IPS-18c (cell line): ENCODE measurements around the gene EEF1AKMT3.
"Not testable (repeated sequence)": the region's sequence is repeated elsewhere in the genome, so short reads cannot be mapped to it uniquely, and the experiment has no call there.

Experiments used
- H3K4me3 ChIP-seq: 2 replicates; pipeline ENCODE4 v1.7.0; 2013; ENCODE audit warnings: low read depth, mild to moderate bottlenecking, low read length, moderate library complexity; ENCODE audit not compliant: insufficient read depth
- H3K9me3 ChIP-seq: one replicate; pipeline ENCODE4 v1.6.1; 2013; ENCODE audit warnings: mild to moderate bottlenecking, low read length, moderate library complexity; ENCODE audit not compliant: control insufficient read depth, insufficient read depth

EEF1AKMT3 gene

GRCh38 chr12:57771236-57771872 lies 1.1 kb upstream of the EEF1AKMT3 start:
- H3K4me3 ChIP-seq, result peak overlapping the region; percentile 100
- no peaks in the 10 kb centered on the region for H3K9me3 ChIP-seq

GRCh38 chr12:57771873-57772428 lies 463 bp upstream of the EEF1AKMT3 start, which contains the start of gene METTL1:
TSS of gene METTL1 (minus strand) at chr12:57772105. CDS start at chr12:57772083, 22 bp downstream.
- Histone ChIP-seq H3K4me3 (peak within 1 kb of the TSS; percentile 100), H3K9me3 (no peaks in the 10 kb centered on the region)

- not testable (repeated sequence) for H3K4me3 ChIP-seq, H3K9me3 ChIP-seq
Observed at GRCh38 chr12:57774634-57775033, 2.2 kb downstream of the EEF1AKMT3 start.

- Histone ChIP-seq H3K4me3 (no peak overlapping the region), H3K9me3 (no peaks in the 10 kb centered on the region)
Observed at GRCh38 chr12:57775044-57775443, 2.6 kb downstream of the EEF1AKMT3 start.

GRCh38 chr12:57775563-57776246 lies 3.3 kb downstream of the EEF1AKMT3 start:
- Histone ChIP-seq H3K9me3 (no peaks in the 10 kb centered on the region), H3K4me3 (no peak overlapping the region)

- Histone ChIP-seq H3K4me3 (no peak overlapping the region), H3K9me3 (no peaks in the 10 kb centered on the region)
Observed at GRCh38 chr12:57776247-57776587, 3.8 kb downstream of the EEF1AKMT3 start.

GRCh38 chr12:57777367-57777766 lies 5.0 kb downstream of the EEF1AKMT3 start:
- no peaks in the 10 kb centered on the region for H3K9me3 ChIP-seq
- no peak overlapping the region for H3K4me3 ChIP-seq

- Histone ChIP-seq H3K9me3 (no peaks in the 10 kb centered on the region), H3K4me3 (no peak overlapping the region)
Observed at GRCh38 chr12:57777911-57778310, 5.5 kb downstream of the EEF1AKMT3 start.

GRCh38 chr12:57779736-57780135 lies 7.3 kb downstream of the EEF1AKMT3 start:
- no peak overlapping the region for H3K4me3 ChIP-seq

GRCh38 chr12:57780284-57780897 lies 8.0 kb downstream of the EEF1AKMT3 start:
- H3K9me3 ChIP-seq, result no peaks in the 10 kb centered on the region
- no peak overlapping the region for H3K4me3 ChIP-seq

More at GRCh38 chr12:57779736-57780135, 7.3 kb downstream of the EEF1AKMT3 start:
- no peaks in the 10 kb centered on the region for H3K9me3 ChIP-seq

- no peak overlapping the region for H3K4me3 ChIP-seq
- no peaks in the 10 kb centered on the region for H3K9me3 ChIP-seq
Observed at GRCh38 chr12:57781244-57781643, 8.8 kb downstream of the EEF1AKMT3 start.

- H3K4me3 ChIP-seq, result no peak overlapping the region
Observed at GRCh38 chr12:57781801-57782200, 9.4 kb downstream of the EEF1AKMT3 start.

GRCh38 chr12:57782243-57782607 lies 9.8 kb downstream of the EEF1AKMT3 start:
- H3K9me3 ChIP-seq, result no peaks in the 10 kb centered on the region
- H3K4me3 ChIP-seq, result no peak overlapping the region; the same call in 1 of the 2 replicates

More at GRCh38 chr12:57781801-57782200, 9.4 kb downstream of the EEF1AKMT3 start:
- no peaks in the 10 kb centered on the region for H3K9me3 ChIP-seq

- Histone ChIP-seq H3K9me3 (no peaks in the 10 kb centered on the region), H3K4me3 (peak within 1 kb of the TSS; percentile 96)
Observed at GRCh38 chr12:57782608-57783465, 10.4 kb downstream of the EEF1AKMT3 start, which contains the start of gene TSFM. TSS of gene TSFM (plus strand) at chr12:57782787. CDS start at chr12:57782802, 15 bp downstream.

GRCh38 chr12:57783466-57783801 lies 11.0 kb downstream of the EEF1AKMT3 start:
- Histone ChIP-seq H3K4me3 (peak overlapping the region; percentile 96), H3K9me3 (no peaks in the 10 kb centered on the region)

GRCh38 chr12:57783861-57784260 lies 11.4 kb downstream of the EEF1AKMT3 start:
- Histone ChIP-seq H3K9me3 (no peaks in the 10 kb centered on the region), H3K4me3 (no peak overlapping the region)

GRCh38 chr12:57793920-57794319 lies 21.5 kb downstream of the EEF1AKMT3 start:
- H3K4me3 ChIP-seq, result no peak overlapping the region
- H3K9me3 ChIP-seq, result no peaks in the 10 kb centered on the region
